A673 (cell line): ENCODE results near the gene AKR1C1.

Experiments
- EZH2 ChIP-seq: fragments of 200-600 bp; sonication (generic); IDR thresholded peaks from 2 replicates; pipeline ENCODE4 v1.6.1; 2017; ENCODE audit warnings: borderline replicate concordance, low read depth, mild to moderate bottlenecking, mixed read lengths, antibody characterized with exemption, low read length; ENCODE audit not compliant: poor library complexity, severe bottlenecking
- TF ChIP-seq, protein P1 (sequence below): fragments of 300-800, 200-600 bp; sonication (generic); conservative IDR thresholded peaks from 2 replicates; pipeline ENCODE4 v1.5.1; 2017; ENCODE audit warnings: low read depth, mild to moderate bottlenecking, antibody characterized with exemption, low read length, moderate library complexity, mixed read lengths

DNA sequence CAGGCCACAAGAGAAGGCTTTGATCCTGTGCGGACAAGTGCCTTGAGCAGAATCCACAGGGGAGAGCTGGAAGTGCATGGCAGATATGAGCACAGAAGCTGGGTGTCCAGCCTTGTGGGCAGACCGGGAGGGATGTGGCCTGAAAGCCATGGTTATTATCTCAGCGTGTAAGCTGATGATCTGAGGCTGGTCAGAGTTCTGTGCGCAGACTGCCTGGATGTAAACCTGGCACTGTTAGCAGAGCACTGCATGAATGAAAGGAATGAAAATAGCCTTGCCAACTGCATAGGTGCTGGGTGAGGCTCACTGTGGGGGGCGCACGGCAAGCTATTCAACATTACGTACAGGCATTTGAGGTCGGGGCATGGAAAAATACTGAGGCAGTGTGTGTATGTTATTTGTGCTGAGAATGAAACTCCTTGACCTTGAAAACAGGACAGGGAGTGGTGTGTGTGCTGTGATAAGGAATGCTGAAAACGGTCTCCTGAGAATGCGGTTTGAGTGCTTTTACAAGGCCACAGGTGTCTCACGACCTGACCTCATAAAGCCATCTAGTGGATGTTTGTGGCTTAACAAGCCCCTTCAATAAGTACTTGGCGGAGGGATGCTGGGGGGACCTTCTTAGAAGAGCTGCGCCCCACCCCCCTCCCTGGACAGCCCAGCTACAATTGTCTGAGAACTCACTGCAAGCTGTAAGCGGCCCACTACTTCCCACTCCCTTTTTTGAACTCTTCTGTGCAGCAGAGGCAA lies 18.7 kb downstream of the AKR1C1 start:
- TF ChIP-seq, protein P1, sequence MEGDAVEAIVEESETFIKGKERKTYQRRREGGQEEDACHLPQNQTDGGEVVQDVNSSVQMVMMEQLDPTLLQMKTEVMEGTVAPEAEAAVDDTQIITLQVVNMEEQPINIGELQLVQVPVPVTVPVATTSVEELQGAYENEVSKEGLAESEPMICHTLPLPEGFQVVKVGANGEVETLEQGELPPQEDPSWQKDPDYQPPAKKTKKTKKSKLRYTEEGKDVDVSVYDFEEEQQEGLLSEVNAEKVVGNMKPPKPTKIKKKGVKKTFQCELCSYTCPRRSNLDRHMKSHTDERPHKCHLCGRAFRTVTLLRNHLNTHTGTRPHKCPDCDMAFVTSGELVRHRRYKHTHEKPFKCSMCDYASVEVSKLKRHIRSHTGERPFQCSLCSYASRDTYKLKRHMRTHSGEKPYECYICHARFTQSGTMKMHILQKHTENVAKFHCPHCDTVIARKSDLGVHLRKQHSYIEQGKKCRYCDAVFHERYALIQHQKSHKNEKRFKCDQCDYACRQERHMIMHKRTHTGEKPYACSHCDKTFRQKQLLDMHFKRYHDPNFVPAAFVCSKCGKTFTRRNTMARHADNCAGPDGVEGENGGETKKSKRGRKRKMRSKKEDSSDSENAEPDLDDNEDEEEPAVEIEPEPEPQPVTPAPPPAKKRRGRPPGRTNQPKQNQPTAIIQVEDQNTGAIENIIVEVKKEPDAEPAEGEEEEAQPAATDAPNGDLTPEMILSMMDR, result peak; percentile 37; the same call in 1 of the 2 replicates
- TF ChIP-seq EZH2, result no peak
